H4 (cell line): ENCODE measurements around the gene KCNMA1. TPM values are rescaled to one million over a fixed set of nuclear protein-coding genes. Genes with fewer than 3 reads are reported as not detected.
A peak's percentile ranks its signal among the peaks of the same experiment; 100 is the strongest.
"Not testable (repeated sequence)": the region's sequence is repeated elsewhere in the genome, so short reads cannot be mapped to it uniquely, and the experiment has no call there.

ENCODE experiments used
- DNase-seq: peaks from one replicate; pipeline ENCODE4 v3.0.0-alpha.2; 2015; ENCODE audit warnings: low spot score
- total RNA-seq: library from RNA; depleted of rRNA; stranded (reverse); fragments of >200 nt; shearing (Covaris generic); gene quantifications from 2 replicates; pipeline ENCODE4 v1.2.3, GENCODE V29; 2014

Gene KCNMA1
- total RNA-seq, 1 experiment from 2014 or later = 8.4 TPM

- DNase-seq = peak; percentile 90
Observed at GRCh38 chr10:77392851-77393250, 244.8 kb downstream of the KCNMA1 start.

GRCh38 chr10:77392236-77392721, 245.3 kb downstream of the KCNMA1 start:
- no peak for DNase-seq

- peak; percentile 83 for DNase-seq
Observed at GRCh38 chr10:77391605-77392235, 245.9 kb downstream of the KCNMA1 start.

GRCh38 chr10:77390481-77390891, 247.1 kb downstream of the KCNMA1 start:
- DNase-seq = no peak

- DNase-seq = no peak
Observed at GRCh38 chr10:77388571-77389100, 249.0 kb downstream of the KCNMA1 start.

GRCh38 chr10:77387701-77388100, 249.9 kb downstream of the KCNMA1 start:
- not testable (repeated sequence) for DNase-seq

- no peak for DNase-seq
Observed at GRCh38 chr10:77387247-77387646, 250.4 kb downstream of the KCNMA1 start.

GRCh38 chr10:77386838-77387237, 250.8 kb downstream of the KCNMA1 start:
- no peak for DNase-seq

GRCh38 chr10:77386365-77386764, 251.2 kb downstream of the KCNMA1 start:
- no peak for DNase-seq

GRCh38 chr10:77385315-77385714, 252.3 kb downstream of the KCNMA1 start:
- DNase-seq = no peak

GRCh38 chr10:77383861-77384553, 253.6 kb downstream of the KCNMA1 start:
- DNase-seq = no peak

GRCh38 chr10:77381750-77382149, 255.9 kb downstream of the KCNMA1 start:
- no peak for DNase-seq

GRCh38 chr10:77380723-77381122, 256.9 kb downstream of the KCNMA1 start:
- DNase-seq = no peak

- DNase-seq = no peak
Observed at GRCh38 chr10:77380191-77380590, 257.4 kb downstream of the KCNMA1 start.

GRCh38 chr10:77378366-77379349, 258.9 kb downstream of the KCNMA1 start:
- no peak for DNase-seq

GRCh38 chr10:77377678-77378352, 259.8 kb downstream of the KCNMA1 start:
- no peak for DNase-seq

- no peak for DNase-seq
Observed at GRCh38 chr10:77377034-77377433, 260.6 kb downstream of the KCNMA1 start.

GRCh38 chr10:77374189-77374656, 263.4 kb downstream of the KCNMA1 start:
- peak; percentile 42 for DNase-seq

- DNase-seq = peak; percentile 36
Observed at GRCh38 chr10:77371848-77372799, 265.5 kb downstream of the KCNMA1 start.

- DNase-seq = no peak
Observed at GRCh38 chr10:77371421-77371820, 266.2 kb downstream of the KCNMA1 start.
